Epithelial cell of proximal tubule (primary cell): ENCODE measurements around the gene PEPD. TPM values are rescaled to one million over a fixed set of nuclear protein-coding genes. Genes with fewer than 3 reads are reported as not detected.

ENCODE experiments used
- DNase-seq: peaks from one replicate; pipeline ENCODE4 v3.0.0-alpha.2; 2011; ENCODE audit warnings: low read depth
- H3K4me3 ChIP-seq: 2 replicates; pipeline ENCODE4 v1.5.1; 2011; ENCODE audit warnings: low read depth, mild to moderate bottlenecking, low read length
- total RNA-seq: library from RNA; depleted of rRNA; stranded (reverse); fragments of >200 nt; gene quantifications from 2 replicates; pipeline ENCODE4 v1.2.3, GENCODE V29; 2015
- TF ChIP-seq, protein P1 (sequence below): conservative IDR thresholded peaks from 2 replicates; pipeline ENCODE4 v1.5.1; 2012; ENCODE audit warnings: low read depth, mild to moderate bottlenecking, low read length

Gene PEPD
- total RNA-seq, 1 donor from 2014 or later, result 56.7 TPM

DNA sequence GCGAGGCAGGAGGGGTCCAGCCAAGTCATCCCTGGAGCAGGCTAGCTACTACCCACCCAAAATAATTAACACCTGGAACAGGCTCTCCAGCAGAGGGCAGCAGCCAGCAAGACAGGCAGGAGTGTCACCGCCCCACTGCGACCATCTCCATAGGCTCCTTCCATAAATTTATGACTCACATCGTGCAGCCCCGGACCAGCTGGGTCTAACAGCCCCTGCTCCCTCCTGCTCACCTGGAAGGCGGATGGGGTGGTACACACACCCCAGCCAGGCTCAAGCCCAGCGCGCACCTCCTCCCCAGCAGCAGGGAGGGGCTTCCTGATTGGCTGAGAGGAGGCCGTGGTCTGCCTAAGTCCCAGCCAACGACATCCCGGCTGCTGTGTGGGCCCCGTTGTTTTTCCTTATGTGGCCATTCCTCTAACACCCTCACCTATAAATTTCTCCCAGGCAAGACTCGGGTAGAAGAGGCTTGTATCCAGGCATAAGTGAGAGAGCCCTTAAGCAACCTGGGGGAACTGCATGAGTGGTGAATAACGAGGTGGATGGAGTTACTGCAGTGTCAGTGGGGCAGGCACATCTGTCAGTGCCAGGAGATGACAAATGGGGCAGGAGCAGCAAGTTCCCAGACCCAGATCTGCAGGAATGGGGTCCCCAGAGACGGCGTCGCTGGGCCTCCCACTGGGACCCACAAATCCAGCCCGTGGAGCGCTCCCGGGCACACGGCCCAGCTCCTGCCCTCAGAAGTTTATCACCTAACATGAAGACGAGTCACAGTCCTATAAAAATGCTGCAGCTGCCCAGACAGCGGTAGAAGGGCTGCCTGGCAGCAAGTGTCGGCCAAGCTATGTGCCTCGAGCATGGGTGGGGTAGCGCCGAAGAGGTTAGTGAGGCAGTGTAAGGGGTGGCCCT lies 105.0 kb downstream of the PEPD start:
- no peak for DNase-seq
- TF ChIP-seq, protein P1, sequence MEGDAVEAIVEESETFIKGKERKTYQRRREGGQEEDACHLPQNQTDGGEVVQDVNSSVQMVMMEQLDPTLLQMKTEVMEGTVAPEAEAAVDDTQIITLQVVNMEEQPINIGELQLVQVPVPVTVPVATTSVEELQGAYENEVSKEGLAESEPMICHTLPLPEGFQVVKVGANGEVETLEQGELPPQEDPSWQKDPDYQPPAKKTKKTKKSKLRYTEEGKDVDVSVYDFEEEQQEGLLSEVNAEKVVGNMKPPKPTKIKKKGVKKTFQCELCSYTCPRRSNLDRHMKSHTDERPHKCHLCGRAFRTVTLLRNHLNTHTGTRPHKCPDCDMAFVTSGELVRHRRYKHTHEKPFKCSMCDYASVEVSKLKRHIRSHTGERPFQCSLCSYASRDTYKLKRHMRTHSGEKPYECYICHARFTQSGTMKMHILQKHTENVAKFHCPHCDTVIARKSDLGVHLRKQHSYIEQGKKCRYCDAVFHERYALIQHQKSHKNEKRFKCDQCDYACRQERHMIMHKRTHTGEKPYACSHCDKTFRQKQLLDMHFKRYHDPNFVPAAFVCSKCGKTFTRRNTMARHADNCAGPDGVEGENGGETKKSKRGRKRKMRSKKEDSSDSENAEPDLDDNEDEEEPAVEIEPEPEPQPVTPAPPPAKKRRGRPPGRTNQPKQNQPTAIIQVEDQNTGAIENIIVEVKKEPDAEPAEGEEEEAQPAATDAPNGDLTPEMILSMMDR, result peak; percentile 73
- no peak overlapping the region for H3K4me3 ChIP-seq

DNA sequence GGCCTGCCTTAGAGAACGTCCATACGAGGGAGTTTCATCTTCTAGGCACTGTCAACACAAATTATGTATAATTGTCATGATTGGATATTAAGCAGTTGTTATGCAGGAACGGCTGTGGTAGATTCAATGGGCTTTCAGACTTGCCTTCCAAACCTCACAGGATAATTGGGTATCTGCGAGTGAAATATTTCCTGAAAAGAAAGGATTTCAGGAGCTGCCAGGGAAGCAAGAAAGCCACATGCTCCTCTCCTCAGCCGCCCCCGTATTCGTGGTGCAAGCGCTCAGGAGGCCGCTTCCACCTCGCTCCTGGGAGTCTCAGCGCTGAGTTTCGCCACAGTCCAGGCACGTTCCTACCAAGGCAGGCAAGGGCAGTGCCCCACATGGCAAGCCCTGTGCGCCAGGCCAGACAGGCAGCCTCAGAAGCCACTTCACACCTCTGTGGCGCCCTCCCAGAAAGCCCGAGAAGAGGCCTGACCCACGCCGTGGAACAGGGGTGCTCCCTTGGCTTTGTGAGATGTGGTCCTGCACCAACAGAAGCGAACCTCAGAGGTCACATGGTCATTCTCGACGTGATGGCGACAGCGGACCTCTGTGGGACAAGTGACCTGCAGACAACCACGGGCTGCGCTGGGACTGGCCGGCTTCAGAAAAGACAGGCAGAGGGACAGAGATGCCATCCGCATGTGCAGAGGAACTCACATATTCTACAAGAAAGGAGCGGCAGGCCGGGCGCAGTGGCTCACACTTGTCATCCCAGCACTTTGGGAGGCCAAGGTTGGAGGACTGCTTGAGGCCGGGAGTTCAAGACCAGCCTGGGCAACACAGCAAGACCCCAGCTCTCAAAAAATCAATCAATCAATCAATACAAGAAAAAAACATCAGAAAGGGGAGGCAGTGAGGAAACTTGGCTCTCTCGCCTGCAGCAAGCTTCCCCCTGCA lies 106.7 kb downstream of the PEPD start:
- no peak for DNase-seq
- no peak overlapping the region for H3K4me3 ChIP-seq
- TF ChIP-seq, protein P1, result no peak

DNA sequence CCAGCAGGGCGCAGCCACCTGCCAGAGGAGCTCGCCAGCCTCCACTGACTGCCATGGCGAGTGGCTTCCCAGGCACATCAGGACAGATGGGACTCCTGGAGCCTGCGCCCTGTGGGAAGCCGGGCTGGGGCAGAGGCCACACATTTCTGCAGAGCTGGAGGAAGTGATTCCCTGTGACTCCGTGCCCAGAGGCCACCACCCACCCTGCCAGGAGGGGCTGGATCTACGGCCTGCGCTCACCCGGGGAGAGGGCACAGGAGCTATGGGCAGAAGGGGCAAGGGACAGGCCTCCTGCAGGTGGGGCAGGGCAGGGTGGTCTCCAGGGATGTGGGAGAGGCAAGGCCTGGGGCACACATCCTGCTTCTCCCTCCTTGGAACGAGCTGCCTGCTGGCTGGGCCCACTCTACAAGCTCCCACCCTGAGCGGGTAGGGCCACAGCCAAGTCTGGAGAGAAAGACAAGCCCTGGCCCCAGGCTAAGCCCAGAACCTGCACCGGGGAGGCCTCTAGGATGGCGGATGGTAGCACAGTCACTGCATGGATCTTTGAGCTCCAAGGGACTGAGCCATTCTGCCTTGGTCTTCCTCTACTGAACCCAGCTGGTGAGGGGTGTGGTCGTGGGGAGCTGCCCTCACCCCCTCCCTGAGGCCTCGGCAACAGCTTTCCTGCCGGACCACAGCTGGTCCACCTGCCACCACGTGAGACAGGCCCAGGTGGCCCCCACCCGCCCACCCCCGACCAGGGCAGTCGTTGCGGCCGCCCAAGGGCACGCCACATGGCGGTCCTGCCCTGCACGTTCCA lies 107.5 kb downstream of the PEPD start:
- no peak overlapping the region for H3K4me3 ChIP-seq
- TF ChIP-seq, protein P1, result no peak
- no peak for DNase-seq

DNA sequence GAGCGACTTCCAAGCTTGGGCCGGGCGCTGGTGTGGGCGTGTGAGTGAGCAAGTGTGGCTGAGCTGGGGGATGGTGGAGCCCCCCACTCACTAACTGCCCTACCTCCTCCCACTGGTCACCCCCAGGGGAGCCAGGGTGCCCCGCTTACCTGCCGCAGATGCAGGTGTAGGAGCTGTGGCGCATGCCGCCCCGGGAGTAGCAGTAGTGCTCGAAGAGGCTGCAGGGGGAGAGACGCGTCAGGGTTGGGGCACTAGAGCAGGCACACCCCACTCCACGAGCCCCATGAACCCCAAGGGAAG lies 108.2 kb downstream of the PEPD start:
- TF ChIP-seq, protein P1, result no peak

DNA sequence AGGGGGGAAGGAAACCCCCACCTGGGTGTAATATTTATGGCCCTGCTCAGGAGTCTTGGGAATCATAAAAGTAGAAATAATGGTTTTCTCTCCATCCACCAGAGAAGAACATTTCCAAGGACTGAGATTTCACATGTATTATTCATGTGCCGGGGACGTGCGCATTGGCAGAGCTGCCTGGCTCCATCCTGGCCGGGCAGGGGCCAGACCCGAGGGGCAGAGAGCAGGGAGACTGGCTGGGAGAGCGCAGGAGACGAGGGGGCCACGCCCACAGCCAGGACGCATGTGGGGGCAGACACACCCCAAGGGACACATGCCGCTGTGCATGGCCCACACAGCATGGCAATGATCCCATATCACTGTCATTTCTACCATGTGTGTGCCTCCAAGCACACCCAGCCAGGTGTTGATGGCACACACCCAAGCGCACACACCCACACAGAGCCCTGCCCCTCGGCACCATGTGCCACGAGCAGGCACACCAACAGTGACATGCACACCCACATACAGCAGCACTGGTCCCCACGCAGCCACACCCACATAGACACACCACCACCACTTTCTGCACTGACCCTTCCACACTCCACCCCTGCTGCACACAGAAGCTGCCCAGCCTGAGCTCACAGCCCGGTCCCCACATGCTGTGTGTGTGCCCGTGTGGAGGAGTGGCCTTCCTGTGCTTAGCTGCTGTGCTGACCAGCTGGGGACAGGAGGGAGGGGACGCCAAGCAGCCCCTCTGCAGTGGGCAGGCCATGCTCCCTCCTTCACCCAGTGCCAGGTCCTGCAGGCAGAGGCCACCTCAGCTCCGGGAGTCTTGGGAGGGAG lies 108.8 kb downstream of the PEPD start:
- TF ChIP-seq, protein P1, result no peak
- no peak for DNase-seq

More for the DNA sequence above, 108.2 kb downstream of the PEPD start:
- DNase-seq, result no peak
- no peak overlapping the region for H3K4me3 ChIP-seq

More for the DNA sequence above, 108.8 kb downstream of the PEPD start:
- no peak overlapping the region for H3K4me3 ChIP-seq
